ENCODE results near the gene COQ10A. TPM values are rescaled to one million over a fixed set of nuclear protein-coding genes. Genes with fewer than 3 reads are reported as not detected.

The COQ10A gene
- total and polyA plus RNA-seq, 4 donors = 5.8 to 18.1 (median 12.4) TPM

DNA sequence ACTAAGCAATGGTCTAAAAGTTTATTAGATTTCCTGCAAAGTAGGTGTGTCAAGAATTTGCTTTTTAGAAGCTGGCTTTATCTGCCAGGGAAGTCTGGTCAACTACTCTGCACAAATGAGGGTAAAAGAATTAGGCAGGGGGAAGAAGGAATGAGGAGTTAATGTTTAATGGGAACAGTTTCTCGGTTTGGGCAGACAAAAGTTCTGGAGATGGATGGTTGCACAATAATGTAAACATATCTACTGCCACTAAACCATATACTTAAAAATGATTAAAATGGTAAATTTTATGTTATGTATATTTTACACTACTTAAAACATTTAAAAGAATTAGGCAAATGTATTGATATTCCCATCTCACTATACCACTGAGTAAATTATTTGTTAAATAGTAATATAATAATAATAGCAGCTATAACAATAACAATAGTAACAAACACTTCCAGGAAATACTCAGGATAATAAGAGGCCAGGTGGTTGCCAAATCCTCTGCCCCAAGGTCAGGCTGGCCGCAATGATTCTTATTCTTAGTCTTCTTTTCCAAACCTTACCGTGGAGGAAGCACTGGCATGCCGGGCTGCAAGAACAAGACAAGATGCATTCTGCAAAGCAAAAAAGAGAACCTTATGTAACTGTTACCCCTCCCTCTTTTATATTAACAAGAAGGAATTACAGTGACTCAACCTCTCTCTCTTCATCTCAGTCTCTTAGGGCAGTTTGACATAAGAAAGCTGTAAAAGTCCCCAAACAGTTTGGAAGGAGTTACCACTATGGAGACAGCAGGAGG is 19.5 kb downstream of the COQ10A start:
- H3K27me3 ChIP-seq (ENCODE audit: control insufficient read depth in 3 of 3, insufficient read depth in 3 of 3, low read length in 2 of 3) = no peaks in the 10 kb centered on the region
- no peaks in the 10 kb centered on the region for H3K9me3 ChIP-seq (ENCODE audit: control insufficient read depth in 4 of 4, insufficient read depth in 3 of 4, low read length in 3 of 4)
- no peak overlapping the region for H3K9ac ChIP-seq (ENCODE audit: insufficient read depth in 1 of 2, low read length in 2 of 2)
- peaks cover 22 to 35% (median 29%) of the 10 kb centered on the region in 4 donors for H3K36me3 ChIP-seq (ENCODE audit: control insufficient read depth in 4 of 4, insufficient read depth in 4 of 4, low read length in 4 of 4)
- peaks cover 0 to 4% (median 0%) of the 10 kb centered on the region in 5 donors for H3K4me1 ChIP-seq (ENCODE audit: control insufficient read depth in 5 of 5, insufficient read depth in 5 of 5, low read length in 5 of 5)
- 28 to 35% methylated on average over 4 of the region's 4 CpGs for WGBS, 2 donors
- no peak overlapping the region for H3K27ac ChIP-seq (ENCODE audit: low read depth in 1 of 2, low read length in 1 of 2)
- ATAC-seq (ENCODE audit: insufficient read depth, low FRiP score) (no peak), DNase-seq (no peak)
- no peak for TF ChIP-seq CTCF (IDR thresholded peaks at IDR 0.05; ENCODE audit: control extremely low read depth, extremely low read depth)
- H3K4me3 ChIP-seq = no peak overlapping the region

- DNase-seq (no peak), ATAC-seq (ENCODE audit: insufficient read depth, low FRiP score) (no peak)
- Histone ChIP-seq H3K9ac (ENCODE audit: insufficient read depth in 1 of 2, low read length in 2 of 2) (no peak overlapping the region), H3K4me1 (ENCODE audit: control insufficient read depth in 5 of 5, insufficient read depth in 5 of 5, low read length in 5 of 5) (peaks cover 0 to 11% (median 0%) of the 10 kb centered on the region in 5 donors), H3K4me3 (no peak overlapping the region), H3K27ac (ENCODE audit: low read depth in 1 of 2, low read length in 1 of 2) (no peak overlapping the region), H3K27me3 (ENCODE audit: control insufficient read depth in 3 of 3, insufficient read depth in 3 of 3, low read length in 2 of 3) (no peaks in the 10 kb centered on the region), H3K36me3 (ENCODE audit: control insufficient read depth in 4 of 4, insufficient read depth in 4 of 4, low read length in 4 of 4) (peaks cover 4 to 22% (median 14%) of the 10 kb centered on the region in 4 donors), H3K9me3 (ENCODE audit: control insufficient read depth in 4 of 4, insufficient read depth in 3 of 4, low read length in 3 of 4) (no peaks in the 10 kb centered on the region)
- 60 to 63% methylated on average over 3 of the region's 3 CpGs for WGBS, 2 donors
- TF ChIP-seq CTCF (IDR thresholded peaks at IDR 0.05; ENCODE audit: control extremely low read depth, extremely low read depth) = no peak
These were observed 22.1 kb downstream of the COQ10A start for GRCh38 chr12:56288705-56289387.

DNA sequence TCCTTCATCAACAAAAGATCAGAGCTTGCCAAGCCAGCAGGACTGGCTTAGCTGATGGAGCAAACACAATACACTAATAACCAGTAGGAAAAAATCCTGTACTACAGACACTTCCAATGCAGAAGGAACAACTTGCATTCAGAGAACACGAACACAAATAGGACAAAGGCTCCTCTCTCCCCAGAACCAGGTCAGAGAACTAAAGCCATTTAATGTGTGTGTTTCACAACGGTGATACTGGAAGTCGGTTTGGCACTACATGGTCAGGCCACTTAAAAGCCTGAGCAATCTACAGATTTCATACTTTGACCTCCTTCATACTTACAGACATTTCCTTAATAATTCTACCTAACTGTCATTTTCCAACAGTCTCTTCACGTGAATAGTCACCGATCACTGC is 27.1 kb downstream of the COQ10A start:
- H3K9ac ChIP-seq (ENCODE audit: insufficient read depth in 1 of 2, low read length in 2 of 2) = no peak overlapping the region
- 54 to 69% methylated on average over 5 of the region's 5 CpGs for WGBS, 2 donors
- no peak for TF ChIP-seq CTCF (IDR thresholded peaks at IDR 0.05; ENCODE audit: control extremely low read depth, extremely low read depth)
- H3K36me3 ChIP-seq (ENCODE audit: control insufficient read depth in 4 of 4, insufficient read depth in 4 of 4, low read length in 4 of 4) = peaks cover 7 to 22% (median 9%) of the 10 kb centered on the region in 4 donors
- ATAC-seq (ENCODE audit: insufficient read depth, low FRiP score) = no peak
- no peaks in the 10 kb centered on the region for H3K9me3 ChIP-seq (ENCODE audit: control insufficient read depth in 4 of 4, insufficient read depth in 3 of 4, low read length in 3 of 4)
- no peak overlapping the region for H3K27ac ChIP-seq (ENCODE audit: low read depth in 1 of 2, low read length in 1 of 2)
- H3K4me3 ChIP-seq = no peak overlapping the region
- no peak for DNase-seq
- peaks cover 0 to 29% (median 7%) of the 10 kb centered on the region in 5 donors for H3K4me1 ChIP-seq (ENCODE audit: control insufficient read depth in 5 of 5, insufficient read depth in 5 of 5, low read length in 5 of 5)
- H3K27me3 ChIP-seq (ENCODE audit: control insufficient read depth in 3 of 3, insufficient read depth in 3 of 3, low read length in 2 of 3) = no peaks in the 10 kb centered on the region
